HepG2 (cell line): Measurements from ENCODE around the gene MMP25. TPM values are rescaled to one million over a fixed set of nuclear protein-coding genes. Genes with fewer than 3 reads are reported as not detected.
A peak's percentile ranks its signal among the peaks of the same experiment; 100 is the strongest.

Experiments
- AHR ChIP-seq: IDR thresholded peaks from 2 replicates; pipeline ENCODE4 v1.6.1; 2018; ENCODE audit warnings: missing genetic modification reagents, missing compliant biosample characterization
- EED ChIP-seq: sonication (generic); formaldehyde crosslinking; IDR thresholded peaks from 2 replicates; pipeline ENCODE4 v1.5.0; 2020; ENCODE audit warnings: mild to moderate bottlenecking, missing genetic modification reagents
- EZH2 ChIP-seq: conservative IDR thresholded peaks from 2 replicates; pipeline ENCODE4 v1.6.1; 2012; ENCODE audit warnings: mild to moderate bottlenecking, low read depth, low read length, moderate library complexity
- GABPB1 ChIP-seq: IDR thresholded peaks from 2 replicates; pipeline ENCODE4 v1.6.1; 2016; ENCODE audit warnings: mild to moderate bottlenecking, missing genetic modification reagents, moderate library complexity, missing compliant biosample characterization
- HMGA1 ChIP-seq: sonication (generic); formaldehyde crosslinking; conservative IDR thresholded peaks from 2 replicates; pipeline ENCODE4 v1.4.0; 2020; ENCODE audit warnings: missing genetic modification reagents
- POGK ChIP-seq: sonication (generic); formaldehyde crosslinking; conservative IDR thresholded peaks from 2 replicates; pipeline ENCODE4 v1.8.0; 2022; ENCODE audit warnings: mild to moderate bottlenecking, moderate library complexity, missing genetic modification reagents
- RERE ChIP-seq: IDR thresholded peaks from 2 replicates; pipeline ENCODE4 v1.6.1; 2016; ENCODE audit warnings: low read depth, missing genetic modification reagents, missing compliant biosample characterization
- TBX2 ChIP-seq: sonication (generic); formaldehyde crosslinking; IDR thresholded peaks from 2 replicates; pipeline ENCODE4 v1.5.0; 2020; ENCODE audit warnings: missing genetic modification reagents, mild to moderate bottlenecking, borderline replicate concordance
- YEATS4 ChIP-seq: sonication (generic); formaldehyde crosslinking; IDR thresholded peaks from 2 replicates; pipeline ENCODE4 v1.4.0; 2020; ENCODE audit warnings: missing genetic modification reagents, borderline replicate concordance
- ZFP90 ChIP-seq: sonication (generic); formaldehyde crosslinking; IDR thresholded peaks from 2 replicates; pipeline ENCODE4 v1.8.0; 2022; ENCODE audit warnings: missing genetic modification reagents, mild to moderate bottlenecking, inconsistent platforms, borderline replicate concordance
- ZFY ChIP-seq: sonication (generic); formaldehyde crosslinking; IDR thresholded peaks from 2 replicates; pipeline ENCODE4 v1.4.0; 2020; ENCODE audit warnings: missing genetic modification reagents
- ZNF34 ChIP-seq: sonication (generic); formaldehyde crosslinking; IDR thresholded peaks from 2 replicates; pipeline ENCODE4 v1.4.0; 2020; ENCODE audit warnings: mild to moderate bottlenecking, missing genetic modification reagents, borderline replicate concordance
- ZNF441 ChIP-seq: sonication (generic); formaldehyde crosslinking; IDR thresholded peaks from 2 replicates; pipeline ENCODE4 v1.7.0; 2021; ENCODE audit warnings: missing genetic modification reagents, borderline replicate concordance
- ZNF609 ChIP-seq: sonication (generic); formaldehyde crosslinking; IDR thresholded peaks from 2 replicates; pipeline ENCODE4 v1.4.0; 2020; ENCODE audit warnings: mild to moderate bottlenecking, missing genetic modification reagents, borderline replicate concordance
- ZNF883 ChIP-seq: sonication (generic); formaldehyde crosslinking; IDR thresholded peaks from 2 replicates; pipeline ENCODE4 v1.5.1; 2020; ENCODE audit warnings: mild to moderate bottlenecking, missing genetic modification reagents; ENCODE audit errors: not compliant biosample characterization
- polyA plus RNA-seq, 8 experiments: library from polyadenylated mRNA; depleted of rRNA in 3 of 8; stranded (reverse) in 7 of 8; unstranded in 1 of 8; fragments of >200 nt; fragmentation: Illumina TruSeq in 4 of 8; extraction: Trizol in 4 of 8; gene quantifications; 2 replicates each; pipeline versions ENCODE4 v1.2.1 to v1.2.3, GENCODE V29; 2011 to 2016; ENCODE audit warnings: low read depth in 4 of 8, missing spikeins in 1 of 8, mixed read lengths in 1 of 8; ENCODE audit not compliant: insufficient read depth in 1 of 8
- total RNA-seq, 5 experiments: library from RNA; depleted of rRNA; stranded (reverse); fragments of >200 nt; fragmentation: Illumina TruSeq; extraction: Trizol; gene quantifications; 2 replicates each; pipeline ENCODE4 v1.2.3, GENCODE V29; 2016; ENCODE audit warnings: low read depth in 1 of 5

The MMP25 gene
- total and polyA plus RNA-seq, 2 of the 13 experiments (the other 11 are each of a cell fraction or from before 2014, with no cell fraction given) = 0.04 to 0.08 TPM

- TF ChIP-seq AHR (CRISPR knock-in tag) (peak; percentile 26; the same call in 1 of the 2 replicates), HMGA1 (no peak), RERE (CRISPR knock-in tag) (peak; percentile 58; the same call in 1 of the 2 replicates), ZFP90 (peak; percentile 46; the same call in 1 of the 2 replicates), ZNF441 (CRISPR knock-in tag) (no peak), TBX2 (peak; percentile 67), ZNF34 (CRISPR knock-in tag) (0 out of 2 replicates have a peak, but pooled peaks have one; percentile 76), ZNF609 (CRISPR knock-in tag) (no peak; the same call in none of the 2 replicates), EED (CRISPR knock-in tag) (no peak), ZNF883 (CRISPR knock-in tag) (peak; percentile 22), EZH2 (no peak), GABPB1 (CRISPR knock-in tag) (peak; percentile 90), POGK (peak; percentile 66; the same call in 1 of the 2 replicates), ZFY (CRISPR knock-in tag) (0 out of 2 replicates have a peak, but pooled peaks have one; percentile 24), YEATS4 (CRISPR knock-in tag) (peak; percentile 60; the same call in 1 of the 2 replicates)
Measured at GRCh38 chr16:3020604-3021448, 25.5 kb upstream of the MMP25 start (continued).
